ENCODE results near the gene KIFBP. TPM values are rescaled to one million over a fixed set of nuclear protein-coding genes. Genes with fewer than 3 reads are reported as not detected.
A peak's percentile ranks its signal among the peaks of the same experiment; 100 is the strongest.

KIFBP gene
- total RNA-seq, 1 experiment from 2014 or later, result 26.9 TPM

DNA sequence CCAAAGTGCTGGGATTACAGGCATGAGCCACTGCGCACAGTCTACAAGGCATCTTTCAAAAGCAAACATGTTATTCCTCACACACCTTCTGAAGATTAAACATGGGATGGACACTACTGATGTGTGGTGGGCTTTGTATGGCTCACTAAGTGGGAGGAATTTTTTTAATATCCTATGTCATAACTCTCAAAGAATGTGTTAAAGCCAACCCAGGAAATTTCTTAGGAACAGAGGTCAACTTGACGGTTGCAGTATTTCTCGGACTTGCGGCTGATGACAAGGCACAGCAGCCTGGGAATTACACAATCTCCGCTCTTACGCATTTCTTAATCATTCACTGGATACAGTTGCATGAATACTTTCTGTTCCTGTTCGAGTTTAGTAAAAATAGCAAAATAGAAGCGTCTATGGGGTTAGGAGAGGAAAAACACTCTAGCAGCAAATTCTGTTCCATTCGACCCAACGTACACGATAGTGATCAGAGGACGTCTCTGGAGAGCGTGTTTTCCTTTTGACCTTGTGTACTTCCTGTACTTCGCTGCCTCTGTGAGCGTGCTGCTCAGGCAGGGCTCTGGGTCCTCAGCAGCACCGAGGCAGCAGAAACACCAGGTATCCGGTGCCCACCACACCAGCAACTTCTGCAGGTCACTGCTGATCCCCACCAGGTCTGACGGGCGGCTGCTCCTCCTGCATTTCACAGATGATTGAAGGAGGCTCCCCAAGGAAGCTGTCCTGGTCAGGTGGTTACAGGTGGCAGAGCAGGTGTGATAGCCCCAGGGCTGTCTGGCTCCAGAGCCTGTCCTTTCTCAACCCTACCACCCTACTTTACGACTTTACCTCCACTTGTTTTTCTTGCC, 72.9 kb downstream of the KIFBP start:
- peaks cover 0 to 9% of the 10 kb centered on the region in 2 experiments; a peak in 2 of 4 replicates for H3K4me1 ChIP-seq (ENCODE audit: control insufficient read depth in 1 of 2, insufficient read depth in 2 of 2, low read length in 2 of 2)
- CTCF ChIA-PET, result no interaction called here
- 0 out of 2 replicates have a peak overlapping the region, but pooled peaks have one; percentile 13 for H3K9ac ChIP-seq (ENCODE audit: low read length)
- H3K36me3 ChIP-seq (ENCODE audit: control insufficient read depth in 1 of 2, insufficient read depth in 2 of 2, low read length in 2 of 2), result no peaks in the 10 kb centered on the region
- peak overlapping the region; percentile 61 for H3K4me2 ChIP-seq (ENCODE audit: low read length)
- BruUV-seq (replicated peaks), result no TSS peak
- intact Hi-C loops (cut with micrococcal nuclease), result no loop called here
- H3K9me2 ChIP-seq (ENCODE audit: insufficient read depth), result no peaks in the 10 kb centered on the region
- peak overlapping the region; percentile 9 to 21; a peak in 3 of 4 replicates for H3K4me3 ChIP-seq (replicated peaks in 1 of 2; ENCODE audit: low read depth in 1 of 2, low read length in 2 of 2)
- H4K20me1 ChIP-seq (ENCODE audit: insufficient read depth), result no peaks in the 10 kb centered on the region
- H2AFZ ChIP-seq (ENCODE audit: low read depth, low read length, poor library complexity, severe bottlenecking), result peak overlapping the region; percentile 28
- H3K27me3 ChIP-seq (ENCODE audit: insufficient read depth, low read length), result no peaks in the 10 kb centered on the region
- DNase-seq (ENCODE audit: low read depth, low spot score), result no peak
- no peaks in the 10 kb centered on the region for H3K9me3 ChIP-seq (ENCODE audit: control insufficient read depth in 1 of 2, insufficient read depth in 1 of 2, low read depth in 1 of 2, low read length in 2 of 2)
- POLR2A ChIA-PET, result no interaction called here
- no peaks in the 10 kb centered on the region for H3K79me2 ChIP-seq (ENCODE audit: insufficient read depth, low read length)
- RAD21 ChIA-PET (ENCODE audit: low non-redundant PET in 1 of 2, low total read pairs in 2 of 2, uncharacterized antibody in 2 of 2, unreplicated experiment in 2 of 2), result no interaction called here
- H3K27ac ChIP-seq (ENCODE audit: low read depth, low read length), result no peak overlapping the region
- ATAC-seq, result peak; percentile 68
- TF ChIP-seq JUND (IDR thresholded peaks at IDR 0.05) (peak; percentile 39), EGR1 (IDR thresholded peaks at IDR 0.05; ENCODE audit: low read depth) (no peak), CEBPB (IDR thresholded peaks at IDR 0.05; ENCODE audit: low read depth) (peak; percentile 94), ZNF274 (IDR thresholded peaks at IDR 0.05; ENCODE audit: low read depth, low read length) (no peak), SP1 (IDR thresholded peaks at IDR 0.05; ENCODE audit: low read depth) (0 out of 2 replicates have a peak, but pooled peaks have one; percentile 27), YY1 (IDR thresholded peaks at IDR 0.05; ENCODE audit: extremely low read depth, insufficient replicate concordance, low read depth, low read length) (no peak), TCF7L2 (IDR thresholded peaks at IDR 0.05; ENCODE audit: borderline replicate concordance, extremely low read depth, insufficient read depth, insufficient read length) (no peak), SIN3A (IDR thresholded peaks at IDR 0.05; ENCODE audit: low read depth) (no peak), ZBTB33 (IDR thresholded peaks at IDR 0.05; ENCODE audit: extremely low read depth, insufficient replicate concordance, low read length) (no peak), ATF3 (IDR thresholded peaks at IDR 0.05) (no peak), SRF (IDR thresholded peaks at IDR 0.05; ENCODE audit: low read depth) (no peak), POLR2AphosphoS5 (IDR thresholded peaks at IDR 0.05; ENCODE audit: low read depth, low read length) (no peak), RAD21 (IDR thresholded peaks at IDR 0.05; ENCODE audit: low read depth) (no peak), FOSL1 (IDR thresholded peaks at IDR 0.05; ENCODE audit: low read depth) (peak; percentile 20; the same call in 1 of the 2 replicates), ELF1 (IDR thresholded peaks at IDR 0.05; ENCODE audit: borderline replicate concordance, low read depth) (no peak), POLR2A (IDR thresholded peaks at IDR 0.05; ENCODE audit: borderline replicate concordance, extremely low read depth, insufficient read depth, insufficient read length) (no peak), EZH2phosphoT487 (IDR thresholded peaks at IDR 0.05; ENCODE audit: borderline replicate concordance) (no peak), EZH2 (IDR thresholded peaks at IDR 0.05) (no peak), ZFX (IDR thresholded peaks at IDR 0.05) (no peak)
- TF ChIP-seq, protein P1, sequence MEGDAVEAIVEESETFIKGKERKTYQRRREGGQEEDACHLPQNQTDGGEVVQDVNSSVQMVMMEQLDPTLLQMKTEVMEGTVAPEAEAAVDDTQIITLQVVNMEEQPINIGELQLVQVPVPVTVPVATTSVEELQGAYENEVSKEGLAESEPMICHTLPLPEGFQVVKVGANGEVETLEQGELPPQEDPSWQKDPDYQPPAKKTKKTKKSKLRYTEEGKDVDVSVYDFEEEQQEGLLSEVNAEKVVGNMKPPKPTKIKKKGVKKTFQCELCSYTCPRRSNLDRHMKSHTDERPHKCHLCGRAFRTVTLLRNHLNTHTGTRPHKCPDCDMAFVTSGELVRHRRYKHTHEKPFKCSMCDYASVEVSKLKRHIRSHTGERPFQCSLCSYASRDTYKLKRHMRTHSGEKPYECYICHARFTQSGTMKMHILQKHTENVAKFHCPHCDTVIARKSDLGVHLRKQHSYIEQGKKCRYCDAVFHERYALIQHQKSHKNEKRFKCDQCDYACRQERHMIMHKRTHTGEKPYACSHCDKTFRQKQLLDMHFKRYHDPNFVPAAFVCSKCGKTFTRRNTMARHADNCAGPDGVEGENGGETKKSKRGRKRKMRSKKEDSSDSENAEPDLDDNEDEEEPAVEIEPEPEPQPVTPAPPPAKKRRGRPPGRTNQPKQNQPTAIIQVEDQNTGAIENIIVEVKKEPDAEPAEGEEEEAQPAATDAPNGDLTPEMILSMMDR (IDR thresholded peaks at IDR 0.05 in 2 of 3, conservative IDR thresholded peaks at IDR 0.05 in 1 of 3; ENCODE audit: borderline replicate concordance in 1 of 3, insufficient read depth in 1 of 3, low read depth in 2 of 3, low read length in 2 of 3), result no peak
- TF ChIP-seq, protein P2, sequence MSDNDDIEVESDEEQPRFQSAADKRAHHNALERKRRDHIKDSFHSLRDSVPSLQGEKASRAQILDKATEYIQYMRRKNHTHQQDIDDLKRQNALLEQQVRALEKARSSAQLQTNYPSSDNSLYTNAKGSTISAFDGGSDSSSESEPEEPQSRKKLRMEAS (IDR thresholded peaks at IDR 0.05), result peak; percentile 39; the same call in 1 of the 2 replicates
